HepG2 (cell line): ENCODE results near the gene MPC1. TPM values are rescaled to one million over a fixed set of nuclear protein-coding genes. Genes with fewer than 3 reads are reported as not detected.

Experiments
- IKZF1 ChIP-seq: fragments of 450-650 bp; IDR thresholded peaks from 2 replicates; pipeline ENCODE4 v1.7.1; 2016
- MIXL1 ChIP-seq: IDR thresholded peaks from 2 replicates; pipeline ENCODE4 v1.6.1; 2016
- NCOR1 ChIP-seq: fragments of 200-600 bp; sonication (generic); IDR thresholded peaks from 2 replicates; pipeline ENCODE4 v1.7.0; 2017; ENCODE audit warnings: antibody characterized with exemption, low read length, borderline replicate concordance
- PHB2 ChIP-seq: fragments of 450-650 bp; IDR thresholded peaks from 2 replicates; pipeline ENCODE4 v1.6.1; 2018; ENCODE audit not compliant: partially characterized antibody
- RBAK ChIP-seq: sonication (generic); formaldehyde crosslinking; IDR thresholded peaks from 2 replicates; pipeline ENCODE4 v1.5.1; 2020; ENCODE audit warnings: mild to moderate bottlenecking, missing genetic modification reagents
- RXRA ChIP-seq: sonication (generic); formaldehyde crosslinking; IDR thresholded peaks from 2 replicates; pipeline ENCODE4 v1.5.1; 2020; ENCODE audit warnings: missing genetic modification reagents
- SALL1 ChIP-seq: sonication (generic); formaldehyde crosslinking; IDR thresholded peaks from 2 replicates; pipeline ENCODE4 v1.8.0; 2022; ENCODE audit warnings: mild to moderate bottlenecking, missing genetic modification reagents
- TAF15 ChIP-seq: fragments of 200-400 bp; formaldehyde crosslinking; IDR thresholded peaks from one replicate; pipeline ENCODE4 v1.6.1; 2018; ENCODE audit warnings: mild to moderate bottlenecking, low read depth, low read length; ENCODE audit not compliant: poor library complexity, severe bottlenecking
- ZFP36L1 ChIP-seq: sonication (generic); formaldehyde crosslinking; IDR thresholded peaks from 2 replicates; pipeline ENCODE4 v1.8.0; 2022; ENCODE audit warnings: mild to moderate bottlenecking, missing genetic modification reagents, moderate library complexity
- ZNF274 ChIP-seq: sonication (generic); formaldehyde crosslinking; IDR thresholded peaks from 2 replicates; pipeline ENCODE4 v1.5.1; 2020; ENCODE audit warnings: mild to moderate bottlenecking, missing genetic modification reagents
- polyA plus RNA-seq, 8 experiments: library from polyadenylated mRNA; depleted of rRNA in 3 of 8; stranded (reverse) in 7 of 8; unstranded in 1 of 8; fragments of >200 nt; fragmentation: Illumina TruSeq in 4 of 8; extraction: Trizol in 4 of 8; gene quantifications; 2 replicates each; pipeline versions ENCODE4 v1.2.1 to v1.2.3, GENCODE V29; 2011 to 2016; ENCODE audit warnings: low read depth in 4 of 8, missing spikeins in 1 of 8, mixed read lengths in 1 of 8; ENCODE audit not compliant: insufficient read depth in 1 of 8
- total RNA-seq, 5 experiments: library from RNA; depleted of rRNA; stranded (reverse); fragments of >200 nt; fragmentation: Illumina TruSeq; extraction: Trizol; gene quantifications; 2 replicates each; pipeline ENCODE4 v1.2.3, GENCODE V29; 2016; ENCODE audit warnings: low read depth in 1 of 5
- TF ChIP-seq, protein P1 (sequence below): sonication (generic); formaldehyde crosslinking; IDR thresholded peaks from 2 replicates; pipeline ENCODE4 v1.5.1; 2020; ENCODE audit warnings: mild to moderate bottlenecking, missing genetic modification reagents, borderline replicate concordance
- TF ChIP-seq, protein P2 (sequence below): sonication (generic); formaldehyde crosslinking; IDR thresholded peaks from 2 replicates; pipeline ENCODE4 v1.4.0; 2020; ENCODE audit warnings: missing genetic modification reagents
- TF ChIP-seq, protein P3 (sequence below): sonication (generic); formaldehyde crosslinking; IDR thresholded peaks from 2 replicates; pipeline ENCODE4 v1.8.1; 2022; ENCODE audit warnings: low read depth, mild to moderate bottlenecking, missing genetic modification reagents
- TF ChIP-seq, protein P4 (sequence below): sonication (generic); formaldehyde crosslinking; IDR thresholded peaks from 2 replicates; pipeline ENCODE4 v1.4.0; 2020; ENCODE audit warnings: missing genetic modification reagents
- TF ChIP-seq, protein P5 (sequence below): sonication (generic); formaldehyde crosslinking; IDR thresholded peaks from 2 replicates; pipeline ENCODE4 v1.5.0; 2020; ENCODE audit warnings: missing genetic modification reagents

Gene MPC1
- total and polyA plus RNA-seq, 2 of the 13 experiments (the other 11 are each of a cell fraction or from before 2014, with no cell fraction given), result 189 to 214 TPM

DNA sequence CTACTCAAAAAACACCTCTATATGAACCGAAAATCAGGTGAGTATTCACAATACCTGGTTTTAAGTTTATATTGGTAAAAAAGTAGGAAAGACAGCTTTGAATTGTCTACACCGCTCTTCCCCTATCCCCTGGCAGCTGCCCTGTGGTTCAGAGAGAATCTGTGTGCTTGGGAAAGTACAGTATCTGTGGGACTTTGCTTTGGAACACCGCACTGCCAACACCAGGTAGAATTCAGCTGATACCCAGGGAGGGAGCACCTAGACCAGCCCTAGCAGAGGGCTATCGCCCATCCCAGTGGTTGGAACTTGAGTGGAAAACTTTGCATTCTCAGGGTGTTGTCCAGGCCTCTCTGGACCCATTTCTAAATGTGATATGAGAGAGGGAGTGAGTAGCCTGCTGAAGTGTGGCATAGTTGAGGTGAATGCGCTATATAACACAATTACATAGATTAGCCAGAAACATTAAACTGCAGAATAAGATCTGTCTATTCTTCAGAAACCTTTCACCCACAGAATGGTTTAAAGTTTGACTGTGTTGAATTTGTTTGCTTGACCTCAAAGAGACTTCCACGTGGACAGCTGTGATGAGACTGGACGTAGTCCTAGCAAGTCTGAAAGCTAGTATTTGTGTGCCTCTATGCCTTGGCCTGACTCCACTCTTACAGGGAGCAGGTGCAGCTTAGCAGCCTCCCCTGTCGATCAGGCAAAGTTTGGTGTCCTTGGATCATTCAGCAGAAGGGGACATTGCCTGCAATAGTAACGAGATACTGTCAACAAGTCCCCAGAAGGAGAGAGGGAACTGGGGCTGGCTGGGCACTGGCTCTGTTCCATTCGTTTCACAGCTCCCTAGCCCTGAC is 11.5 kb upstream of the MPC1 start (continued):
- TF ChIP-seq, protein P1, sequence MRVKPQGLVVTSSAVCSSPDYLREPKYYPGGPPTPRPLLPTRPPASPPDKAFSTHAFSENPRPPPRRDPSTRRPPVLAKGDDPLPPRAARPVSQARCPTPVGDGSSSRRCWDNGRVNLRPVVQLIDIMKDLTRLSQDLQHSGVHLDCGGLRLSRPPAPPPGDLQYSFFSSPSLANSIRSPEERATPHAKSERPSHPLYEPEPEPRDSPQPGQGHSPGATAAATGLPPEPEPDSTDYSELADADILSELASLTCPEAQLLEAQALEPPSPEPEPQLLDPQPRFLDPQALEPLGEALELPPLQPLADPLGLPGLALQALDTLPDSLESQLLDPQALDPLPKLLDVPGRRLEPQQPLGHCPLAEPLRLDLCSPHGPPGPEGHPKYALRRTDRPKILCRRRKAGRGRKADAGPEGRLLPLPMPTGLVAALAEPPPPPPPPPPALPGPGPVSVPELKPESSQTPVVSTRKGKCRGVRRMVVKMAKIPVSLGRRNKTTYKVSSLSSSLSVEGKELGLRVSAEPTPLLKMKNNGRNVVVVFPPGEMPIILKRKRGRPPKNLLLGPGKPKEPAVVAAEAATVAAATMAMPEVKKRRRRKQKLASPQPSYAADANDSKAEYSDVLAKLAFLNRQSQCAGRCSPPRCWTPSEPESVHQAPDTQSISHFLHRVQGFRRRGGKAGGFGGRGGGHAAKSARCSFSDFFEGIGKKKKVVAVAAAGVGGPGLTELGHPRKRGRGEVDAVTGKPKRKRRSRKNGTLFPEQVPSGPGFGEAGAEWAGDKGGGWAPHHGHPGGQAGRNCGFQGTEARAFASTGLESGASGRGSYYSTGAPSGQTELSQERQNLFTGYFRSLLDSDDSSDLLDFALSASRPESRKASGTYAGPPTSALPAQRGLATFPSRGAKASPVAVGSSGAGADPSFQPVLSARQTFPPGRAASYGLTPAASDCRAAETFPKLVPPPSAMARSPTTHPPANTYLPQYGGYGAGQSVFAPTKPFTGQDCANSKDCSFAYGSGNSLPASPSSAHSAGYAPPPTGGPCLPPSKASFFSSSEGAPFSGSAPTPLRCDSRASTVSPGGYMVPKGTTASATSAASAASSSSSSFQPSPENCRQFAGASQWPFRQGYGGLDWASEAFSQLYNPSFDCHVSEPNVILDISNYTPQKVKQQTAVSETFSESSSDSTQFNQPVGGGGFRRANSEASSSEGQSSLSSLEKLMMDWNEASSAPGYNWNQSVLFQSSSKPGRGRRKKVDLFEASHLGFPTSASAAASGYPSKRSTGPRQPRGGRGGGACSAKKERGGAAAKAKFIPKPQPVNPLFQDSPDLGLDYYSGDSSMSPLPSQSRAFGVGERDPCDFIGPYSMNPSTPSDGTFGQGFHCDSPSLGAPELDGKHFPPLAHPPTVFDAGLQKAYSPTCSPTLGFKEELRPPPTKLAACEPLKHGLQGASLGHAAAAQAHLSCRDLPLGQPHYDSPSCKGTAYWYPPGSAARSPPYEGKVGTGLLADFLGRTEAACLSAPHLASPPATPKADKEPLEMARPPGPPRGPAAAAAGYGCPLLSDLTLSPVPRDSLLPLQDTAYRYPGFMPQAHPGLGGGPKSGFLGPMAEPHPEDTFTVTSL (CRISPR knock-in tag), result 0 out of 2 replicates have a peak, but pooled peaks have one; percentile 8
- TF ChIP-seq ZNF274 (CRISPR knock-in tag) (no peak), ZFP36L1 (CRISPR knock-in tag) (peak; percentile 74; the same call in 1 of the 2 replicates), PHB2 (no peak), MIXL1 (CRISPR knock-in tag) (peak; percentile 83; the same call in 1 of the 2 replicates), RBAK (CRISPR knock-in tag) (peak; percentile 92), IKZF1 (no peak), SALL1 (CRISPR knock-in tag) (peak; percentile 95), TAF15 (no peak), RXRA (peak; percentile 71; the same call in 1 of the 2 replicates), NCOR1 (no peak)
- TF ChIP-seq, protein P2, sequence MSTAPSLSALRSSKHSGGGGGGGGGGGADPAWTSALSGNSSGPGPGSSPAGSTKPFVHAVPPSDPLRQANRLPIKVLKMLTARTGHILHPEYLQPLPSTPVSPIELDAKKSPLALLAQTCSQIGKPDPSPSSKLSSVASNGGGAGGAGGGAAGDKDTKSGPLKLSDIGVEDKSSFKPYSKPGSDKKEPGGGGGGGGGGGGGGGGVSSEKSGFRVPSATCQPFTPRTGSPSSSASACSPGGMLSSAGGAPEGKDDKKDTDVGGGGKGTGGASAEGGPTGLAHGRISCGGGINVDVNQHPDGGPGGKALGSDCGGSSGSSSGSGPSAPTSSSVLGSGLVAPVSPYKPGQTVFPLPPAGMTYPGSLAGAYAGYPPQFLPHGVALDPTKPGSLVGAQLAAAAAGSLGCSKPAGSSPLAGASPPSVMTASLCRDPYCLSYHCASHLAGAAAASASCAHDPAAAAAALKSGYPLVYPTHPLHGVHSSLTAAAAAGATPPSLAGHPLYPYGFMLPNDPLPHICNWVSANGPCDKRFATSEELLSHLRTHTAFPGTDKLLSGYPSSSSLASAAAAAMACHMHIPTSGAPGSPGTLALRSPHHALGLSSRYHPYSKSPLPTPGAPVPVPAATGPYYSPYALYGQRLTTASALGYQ, result no peak
- TF ChIP-seq, protein P3, sequence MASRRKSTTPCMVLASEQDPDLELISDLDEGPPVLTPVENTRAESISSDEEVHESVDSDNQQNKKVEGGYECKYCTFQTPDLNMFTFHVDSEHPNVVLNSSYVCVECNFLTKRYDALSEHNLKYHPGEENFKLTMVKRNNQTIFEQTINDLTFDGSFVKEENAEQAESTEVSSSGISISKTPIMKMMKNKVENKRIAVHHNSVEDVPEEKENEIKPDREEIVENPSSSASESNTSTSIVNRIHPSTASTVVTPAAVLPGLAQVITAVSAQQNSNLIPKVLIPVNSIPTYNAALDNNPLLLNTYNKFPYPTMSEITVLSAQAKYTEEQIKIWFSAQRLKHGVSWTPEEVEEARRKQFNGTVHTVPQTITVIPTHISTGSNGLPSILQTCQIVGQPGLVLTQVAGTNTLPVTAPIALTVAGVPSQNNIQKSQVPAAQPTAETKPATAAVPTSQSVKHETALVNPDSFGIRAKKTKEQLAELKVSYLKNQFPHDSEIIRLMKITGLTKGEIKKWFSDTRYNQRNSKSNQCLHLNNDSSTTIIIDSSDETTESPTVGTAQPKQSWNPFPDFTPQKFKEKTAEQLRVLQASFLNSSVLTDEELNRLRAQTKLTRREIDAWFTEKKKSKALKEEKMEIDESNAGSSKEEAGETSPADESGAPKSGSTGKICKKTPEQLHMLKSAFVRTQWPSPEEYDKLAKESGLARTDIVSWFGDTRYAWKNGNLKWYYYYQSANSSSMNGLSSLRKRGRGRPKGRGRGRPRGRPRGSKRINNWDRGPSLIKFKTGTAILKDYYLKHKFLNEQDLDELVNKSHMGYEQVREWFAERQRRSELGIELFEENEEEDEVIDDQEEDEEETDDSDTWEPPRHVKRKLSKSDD (CRISPR knock-in tag), result 0 out of 2 replicates have a peak, but pooled peaks have one; percentile 13
- TF ChIP-seq, protein P4, sequence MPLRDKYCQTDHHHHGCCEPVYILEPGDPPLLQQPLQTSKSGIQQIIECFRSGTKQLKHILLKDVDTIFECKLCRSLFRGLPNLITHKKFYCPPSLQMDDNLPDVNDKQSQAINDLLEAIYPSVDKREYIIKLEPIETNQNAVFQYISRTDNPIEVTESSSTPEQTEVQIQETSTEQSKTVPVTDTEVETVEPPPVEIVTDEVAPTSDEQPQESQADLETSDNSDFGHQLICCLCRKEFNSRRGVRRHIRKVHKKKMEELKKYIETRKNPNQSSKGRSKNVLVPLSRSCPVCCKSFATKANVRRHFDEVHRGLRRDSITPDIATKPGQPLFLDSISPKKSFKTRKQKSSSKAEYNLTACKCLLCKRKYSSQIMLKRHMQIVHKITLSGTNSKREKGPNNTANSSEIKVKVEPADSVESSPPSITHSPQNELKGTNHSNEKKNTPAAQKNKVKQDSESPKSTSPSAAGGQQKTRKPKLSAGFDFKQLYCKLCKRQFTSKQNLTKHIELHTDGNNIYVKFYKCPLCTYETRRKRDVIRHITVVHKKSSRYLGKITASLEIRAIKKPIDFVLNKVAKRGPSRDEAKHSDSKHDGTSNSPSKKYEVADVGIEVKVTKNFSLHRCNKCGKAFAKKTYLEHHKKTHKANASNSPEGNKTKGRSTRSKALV (CRISPR knock-in tag), result peak; percentile 45; the same call in 1 of the 2 replicates
- TF ChIP-seq, protein P5, sequence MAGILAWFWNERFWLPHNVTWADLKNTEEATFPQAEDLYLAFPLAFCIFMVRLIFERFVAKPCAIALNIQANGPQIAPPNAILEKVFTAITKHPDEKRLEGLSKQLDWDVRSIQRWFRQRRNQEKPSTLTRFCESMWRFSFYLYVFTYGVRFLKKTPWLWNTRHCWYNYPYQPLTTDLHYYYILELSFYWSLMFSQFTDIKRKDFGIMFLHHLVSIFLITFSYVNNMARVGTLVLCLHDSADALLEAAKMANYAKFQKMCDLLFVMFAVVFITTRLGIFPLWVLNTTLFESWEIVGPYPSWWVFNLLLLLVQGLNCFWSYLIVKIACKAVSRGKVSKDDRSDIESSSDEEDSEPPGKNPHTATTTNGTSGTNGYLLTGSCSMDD (CRISPR knock-in tag), result no peak
